ENCODE measurements around the gene BPIFA3.

GRCh38 chr20:33257237-33257636 is 40.1 kb downstream of the BPIFA3 start:
- TF ChIP-seq POU2F2 (IDR thresholded peaks at IDR 0.05; ENCODE audit: low read depth, low read length), result no peak
- no peak for TF ChIP-seq POLR2A (IDR thresholded peaks at IDR 0.05; ENCODE audit: low read depth, low read length)
- no peak for TF ChIP-seq POLR2AphosphoS5 (IDR thresholded peaks at IDR 0.05; ENCODE audit: low read depth, low read length)
- no peak for TF ChIP-seq TAF1 (IDR thresholded peaks at IDR 0.05; ENCODE audit: low read depth, low read length)

All from GM12891 (cell line).